NCI-H187 (cell line): ENCODE data around the gene PLCB1.
"Not testable (repeated sequence)": the region's sequence is repeated elsewhere in the genome, so short reads cannot be mapped to it uniquely, and the experiment has no call there.

ENCODE experiments used
- DNase-seq, 2 experiments: peaks; one replicate each; lab custom pipeline; 2025; lab: John Stamatoyannopoulos, UW

The PLCB1 gene

DNA sequence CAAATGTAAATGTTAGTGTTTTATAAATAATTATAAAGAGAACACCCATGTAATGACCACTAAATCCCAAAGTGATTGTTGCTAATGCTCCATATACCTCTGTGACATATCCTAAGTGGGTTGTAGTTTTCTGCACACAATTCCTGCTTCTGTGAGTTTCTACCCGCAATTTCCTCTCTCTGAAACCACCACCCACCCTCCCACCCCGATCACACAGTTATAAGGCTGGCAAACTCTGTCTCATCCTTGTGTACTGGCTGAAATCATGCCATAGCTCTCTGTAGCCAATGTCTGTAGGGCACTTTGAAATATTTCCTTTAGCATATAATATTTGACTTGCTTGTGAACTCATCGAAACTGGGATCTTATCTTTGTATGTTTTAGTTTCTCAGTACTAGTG, 236.6 kb downstream of the PLCB1 start:
- no peak for DNase-seq

DNA sequence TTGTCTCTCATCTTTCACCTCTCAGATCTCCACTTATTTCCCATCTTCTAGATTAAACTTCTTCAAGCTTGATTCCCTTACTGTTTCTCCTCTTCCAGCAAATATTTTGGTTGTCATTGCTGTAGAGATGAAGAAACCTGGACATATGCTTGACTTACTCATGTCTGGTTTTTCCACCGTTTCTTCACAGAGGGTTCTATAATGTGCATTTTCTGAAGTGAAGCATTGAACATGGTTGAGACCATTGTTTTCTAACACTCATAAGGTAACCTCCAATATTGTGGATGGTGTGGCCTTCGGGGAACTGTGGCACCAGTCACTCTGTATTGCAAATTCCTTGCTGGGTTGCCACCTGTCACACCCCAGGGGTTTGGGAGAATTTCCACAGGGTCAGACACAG, 237.2 kb downstream of the PLCB1 start:
- DNase-seq, result no peak

DNA sequence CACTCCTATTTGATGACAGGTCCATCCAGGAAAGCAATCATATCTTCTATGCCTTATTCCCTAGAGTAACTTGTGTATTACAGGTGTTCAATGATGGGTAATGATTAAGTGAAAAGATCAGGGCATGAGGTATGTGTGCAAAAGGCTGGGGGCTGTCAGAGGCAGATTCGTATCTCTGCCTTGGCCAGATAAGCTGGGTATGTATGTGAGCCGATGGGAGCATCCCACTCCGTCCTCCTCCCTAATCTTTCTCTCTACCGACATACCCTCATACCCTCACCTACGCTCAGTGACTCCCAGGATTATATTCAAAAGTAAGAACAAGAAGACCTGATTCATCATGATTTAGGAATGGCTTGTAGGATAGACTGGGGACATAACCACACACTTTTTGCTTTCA, 238.7 kb downstream of the PLCB1 start:
- DNase-seq, result no peak

DNA sequence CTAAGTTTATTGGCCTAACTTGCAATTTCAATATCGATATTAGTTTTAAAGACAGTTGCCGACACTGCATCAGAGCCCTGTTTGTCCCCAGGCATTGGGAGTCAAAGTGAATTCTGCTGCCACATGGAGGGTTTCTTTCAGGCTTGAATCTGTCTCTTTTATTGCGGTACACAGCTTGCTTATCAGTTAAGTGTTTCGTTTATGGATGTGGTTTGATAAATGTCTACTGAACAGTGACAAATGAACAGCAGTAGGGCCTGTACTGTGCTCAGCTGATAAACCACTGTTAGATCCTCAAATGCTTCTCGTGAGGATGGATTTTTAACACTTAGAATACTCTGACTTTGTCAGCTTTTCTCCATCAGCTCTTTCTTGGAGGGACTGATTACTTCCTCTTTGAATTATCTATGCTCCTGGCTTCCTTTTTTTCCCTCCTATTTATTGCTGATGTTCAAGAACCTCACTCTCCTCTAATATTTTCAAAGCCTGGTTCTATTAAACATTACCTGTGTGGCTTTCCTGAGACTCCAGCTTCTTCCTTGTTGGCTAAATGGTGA, 240.8 kb downstream of the PLCB1 start:
- peak in 1 of 2 experiments; percentile 3 for DNase-seq

DNA sequence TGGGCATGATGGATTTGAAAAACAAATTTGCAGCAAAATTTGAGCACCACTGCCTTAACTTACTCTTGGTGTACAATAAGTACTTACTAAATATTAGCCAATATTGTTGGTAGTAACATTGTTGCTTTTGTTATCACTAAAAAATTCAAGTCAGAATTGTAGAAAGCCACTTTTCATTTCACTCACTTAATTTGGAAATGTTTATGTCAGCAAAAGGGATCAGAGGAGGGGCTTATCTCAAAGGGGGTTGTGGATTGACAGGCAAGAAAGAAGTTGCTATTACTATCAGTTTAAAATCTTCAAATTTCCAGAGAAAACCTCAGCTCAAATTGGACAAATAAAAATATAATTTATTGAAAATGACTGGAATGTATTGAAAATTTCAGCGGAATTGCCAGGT, 241.5 kb downstream of the PLCB1 start:
- DNase-seq, result no peak

DNA sequence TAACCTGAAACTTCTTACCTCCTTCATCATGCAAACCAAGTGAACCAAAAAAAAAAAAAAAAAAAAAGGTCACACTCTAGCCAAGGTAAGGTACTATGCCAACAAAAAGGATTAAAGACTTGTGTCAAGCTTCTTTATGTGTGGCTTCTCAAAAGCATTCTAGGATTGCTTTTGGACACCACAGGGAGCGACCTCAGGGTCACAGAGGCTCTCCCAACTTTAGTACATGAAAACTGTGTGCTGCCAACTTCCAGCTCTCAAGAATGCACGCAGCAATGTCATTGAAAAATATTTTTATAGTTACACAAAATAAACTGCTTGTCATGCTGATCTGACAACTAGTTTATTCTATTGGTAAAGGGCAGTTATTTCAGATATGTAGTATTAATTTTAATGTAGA, 243.8 kb downstream of the PLCB1 start:
- DNase-seq, result no peak

DNA sequence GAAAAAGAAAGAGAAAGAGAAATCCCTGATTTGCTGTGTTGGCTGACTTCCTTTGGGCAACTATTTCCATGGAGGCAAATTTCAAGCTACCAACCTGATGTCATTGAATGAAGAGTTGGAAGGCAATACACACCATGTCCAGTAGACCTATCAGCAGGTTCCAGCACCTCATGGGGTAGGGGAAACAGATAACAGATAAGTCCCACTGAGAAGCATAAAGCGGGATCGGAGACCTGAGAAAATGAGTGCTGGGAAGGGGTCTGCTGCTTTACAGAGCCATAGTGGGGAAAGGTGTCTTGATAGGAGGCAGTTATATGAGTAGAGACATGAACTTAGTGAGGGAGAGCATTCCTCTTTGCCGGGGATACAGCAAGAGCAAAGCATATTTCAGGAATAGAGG, 244.9 kb downstream of the PLCB1 start:
- no peak for DNase-seq

DNA sequence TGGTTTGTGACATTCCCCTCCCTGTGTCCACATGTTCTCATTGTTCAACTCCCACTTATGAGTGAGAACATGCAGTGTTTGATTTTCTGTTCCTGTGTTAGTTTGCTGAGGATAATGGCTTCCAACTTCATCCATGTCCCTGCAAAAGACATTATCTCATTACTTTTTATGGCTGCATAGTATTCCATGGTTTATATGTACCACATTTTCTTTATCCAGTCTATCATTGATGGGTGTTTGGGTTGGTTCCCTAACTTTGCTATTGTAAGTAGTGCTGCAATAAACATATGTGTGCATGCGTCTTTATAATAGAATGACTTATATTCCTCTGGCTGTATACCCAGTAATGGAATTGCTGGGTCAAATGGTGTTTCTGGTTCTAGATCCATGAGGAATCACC, 247.1 kb downstream of the PLCB1 start:
- not testable (repeated sequence) for DNase-seq

DNA sequence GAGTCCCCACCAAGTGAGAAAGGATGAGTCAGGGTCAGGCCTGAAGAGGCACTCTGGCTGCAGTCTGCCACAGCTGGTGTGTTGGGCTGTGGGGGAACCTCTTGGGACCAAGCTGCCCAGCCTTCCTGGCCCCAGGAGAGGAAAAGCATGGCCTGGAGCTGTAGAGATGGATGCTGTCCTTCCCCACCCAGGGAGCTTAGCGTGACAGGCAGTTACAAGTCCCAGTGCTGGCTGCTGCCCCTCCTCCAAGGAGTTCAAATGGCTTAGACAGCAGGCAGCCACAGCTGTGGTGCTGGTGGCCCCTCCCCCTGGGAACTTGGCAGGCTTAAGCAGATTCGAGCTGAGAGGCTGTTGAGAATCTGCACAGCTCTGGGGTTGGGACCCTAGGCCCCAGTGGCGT, 253.2 kb downstream of the PLCB1 start:
- DNase-seq, result peak in 1 of 2 experiments; percentile 8

DNA sequence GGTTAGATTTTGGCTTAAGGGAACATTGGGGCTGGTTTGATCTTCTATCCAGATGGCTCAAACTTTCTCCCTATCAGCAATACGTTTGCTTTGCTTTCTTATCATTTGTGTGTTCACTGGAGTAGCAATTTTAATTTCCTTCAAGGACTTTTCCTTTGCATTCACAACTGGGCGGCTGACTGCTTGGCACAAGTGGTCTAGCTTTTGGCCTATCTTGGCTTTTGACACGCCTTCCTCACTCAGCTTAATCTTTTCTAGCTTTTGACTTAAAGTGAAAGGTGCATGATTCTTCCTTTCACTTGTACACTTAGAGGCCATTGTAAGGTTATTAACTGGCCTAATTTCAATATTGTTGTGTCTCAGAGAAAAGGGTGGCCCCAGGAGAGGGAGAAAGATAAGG, 254.9 kb downstream of the PLCB1 start:
- DNase-seq, result no peak

DNA sequence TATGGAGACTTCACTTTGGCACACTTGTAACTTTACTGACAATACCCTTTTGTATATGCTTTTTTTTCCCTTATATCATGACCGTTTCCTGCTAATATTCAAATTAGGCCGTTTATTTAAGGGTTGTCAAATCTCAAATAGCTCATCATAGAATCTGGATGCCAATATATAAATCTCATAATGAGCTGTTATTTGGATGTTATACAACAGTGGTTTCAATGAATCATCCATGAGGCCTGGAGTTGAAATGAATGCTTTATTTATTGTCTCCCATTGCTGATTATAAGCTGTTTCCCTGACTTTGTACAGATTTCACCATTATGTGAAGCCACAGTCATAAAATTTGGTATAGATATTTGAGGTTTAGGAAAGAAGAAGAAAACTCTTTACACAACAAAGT, 256.1 kb downstream of the PLCB1 start:
- no peak for DNase-seq

DNA sequence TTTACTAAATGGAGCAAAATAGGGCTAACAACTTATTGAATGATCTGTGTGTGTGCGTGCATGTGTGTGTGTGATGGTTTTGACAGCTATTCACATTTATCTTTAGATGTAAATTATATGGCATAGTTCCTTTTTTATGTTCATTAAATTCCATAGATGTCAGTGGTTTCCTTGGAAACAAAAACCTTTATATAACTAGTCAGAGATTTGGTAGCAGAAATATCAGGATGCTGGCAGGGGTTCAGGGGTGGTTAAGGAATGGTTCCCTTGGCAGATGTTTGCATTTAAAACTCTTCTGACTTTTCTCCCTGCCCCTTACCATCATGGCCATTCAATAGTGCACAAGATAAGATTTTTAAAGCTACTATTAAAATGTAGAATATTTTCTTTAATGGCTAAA, 256.6 kb downstream of the PLCB1 start:
- DNase-seq, result no peak

DNA sequence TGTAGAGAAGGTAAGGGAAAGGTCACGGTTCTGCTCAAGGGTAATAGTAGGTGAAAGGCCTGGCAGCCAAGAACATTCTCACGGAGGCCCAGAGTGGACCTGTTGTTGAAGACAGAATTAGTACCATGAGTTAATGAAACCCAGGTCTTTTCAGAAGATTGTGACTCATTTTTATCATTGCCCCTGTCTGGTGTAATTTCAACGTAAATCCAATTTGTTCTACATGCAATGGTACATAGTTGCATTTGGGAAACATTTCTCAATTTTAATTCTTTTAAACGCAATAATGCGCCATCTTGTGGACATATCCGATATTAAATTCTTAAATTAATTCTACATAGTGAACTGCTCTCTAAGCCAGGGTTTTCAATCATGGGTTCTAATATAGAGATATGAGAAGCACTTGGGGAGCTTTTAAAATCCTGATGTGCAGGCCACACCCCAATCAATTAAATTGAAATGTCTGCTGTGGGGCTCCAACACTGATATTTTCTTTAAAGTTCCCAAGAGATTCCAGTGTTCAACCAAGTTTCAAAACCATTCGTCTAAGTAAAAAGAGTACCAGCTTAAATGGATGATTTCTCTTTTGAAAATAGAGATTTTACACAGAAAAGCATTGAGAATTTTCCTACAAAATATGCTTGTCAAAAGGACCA, 257.4 kb downstream of the PLCB1 start:
- DNase-seq, result peak in 1 of 2 experiments; percentile 40

DNA sequence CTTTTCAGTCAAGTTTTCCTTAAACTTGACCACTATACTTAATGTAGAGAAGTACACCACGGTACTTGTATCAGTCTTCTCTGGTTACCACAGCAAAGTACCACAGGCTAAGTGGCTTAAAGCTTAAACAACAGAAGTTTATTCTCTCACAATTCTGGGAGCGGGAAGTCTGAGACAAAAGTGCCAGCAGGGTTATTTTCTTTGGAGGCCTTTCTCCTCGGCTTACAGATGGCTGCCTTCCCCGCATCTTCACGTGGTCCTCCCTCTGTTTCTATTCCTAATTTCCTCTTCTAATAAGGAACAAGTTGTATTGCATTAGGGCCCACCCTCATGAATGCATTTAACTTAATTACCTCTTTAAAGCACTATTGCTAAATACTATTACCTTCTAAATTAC, 258.0 kb downstream of the PLCB1 start:
- DNase-seq, result no peak

DNA sequence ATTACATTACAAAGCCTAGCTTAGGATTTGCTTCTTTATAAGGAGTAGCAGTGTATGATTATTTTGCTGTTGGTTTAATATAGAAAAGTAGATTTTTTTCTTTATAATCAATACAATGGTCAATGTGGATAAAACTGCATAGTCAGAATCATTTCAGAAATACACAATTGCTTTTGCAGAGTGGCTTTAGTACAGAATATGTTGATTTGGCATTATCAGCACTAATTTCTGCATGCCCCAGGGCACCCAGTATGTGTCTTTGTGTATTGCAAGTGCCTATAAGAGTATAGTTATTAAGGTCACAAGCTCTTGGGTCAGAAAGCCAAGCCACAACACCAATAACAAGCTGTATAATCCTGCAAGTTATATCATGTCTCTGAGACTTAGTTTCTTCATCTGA, 258.4 kb downstream of the PLCB1 start:
- no peak for DNase-seq

DNA sequence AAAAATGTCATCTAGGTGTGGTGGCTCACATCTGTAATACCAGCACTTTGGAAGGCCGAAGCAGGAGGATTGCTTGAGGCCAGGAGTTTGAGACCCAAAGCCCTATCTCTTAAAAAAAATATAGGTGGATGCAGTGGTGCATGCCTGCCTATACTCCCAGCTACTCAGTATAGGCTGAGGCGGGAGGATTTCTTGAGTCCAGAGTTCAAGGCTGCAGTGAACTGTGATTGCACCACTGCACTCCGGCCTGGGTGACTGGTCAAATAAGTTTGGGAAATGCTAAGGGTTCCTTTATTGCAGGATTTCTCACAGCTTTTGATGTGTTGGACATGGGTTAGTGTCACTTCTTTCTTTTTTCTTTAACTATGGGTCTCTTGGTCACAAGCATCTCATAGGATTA, 261.3 kb downstream of the PLCB1 start:
- no peak for DNase-seq

DNA sequence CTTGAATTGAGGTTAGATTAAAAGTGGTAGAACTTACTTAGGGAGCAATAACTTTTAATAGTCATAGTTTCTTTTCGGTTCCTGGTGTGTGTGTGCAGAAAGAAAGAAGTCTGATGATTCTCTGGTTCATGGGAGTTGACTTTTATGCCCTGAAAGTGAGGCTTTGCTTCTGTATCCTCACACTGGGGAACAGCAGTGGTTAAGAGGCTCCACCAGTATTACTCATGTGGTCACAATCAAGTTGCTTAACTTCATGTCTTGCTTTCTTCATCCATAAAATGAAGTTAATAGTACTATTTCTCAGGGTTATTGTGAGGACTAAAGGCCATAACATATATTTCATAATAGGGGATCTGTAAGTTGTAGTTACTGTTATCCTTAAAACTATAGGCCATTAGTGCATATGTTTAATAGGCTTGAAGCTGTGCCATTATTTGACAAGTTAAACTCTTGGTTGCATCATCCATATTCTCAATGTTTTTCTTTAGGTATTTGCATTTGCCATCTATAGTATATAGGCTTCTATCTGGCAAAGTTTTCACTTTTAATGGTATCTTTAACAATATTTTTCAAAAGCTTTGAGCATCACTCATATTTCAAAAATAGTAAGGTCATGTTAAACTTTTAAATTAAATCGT, 262.4 kb downstream of the PLCB1 start:
- DNase-seq, result no peak

DNA sequence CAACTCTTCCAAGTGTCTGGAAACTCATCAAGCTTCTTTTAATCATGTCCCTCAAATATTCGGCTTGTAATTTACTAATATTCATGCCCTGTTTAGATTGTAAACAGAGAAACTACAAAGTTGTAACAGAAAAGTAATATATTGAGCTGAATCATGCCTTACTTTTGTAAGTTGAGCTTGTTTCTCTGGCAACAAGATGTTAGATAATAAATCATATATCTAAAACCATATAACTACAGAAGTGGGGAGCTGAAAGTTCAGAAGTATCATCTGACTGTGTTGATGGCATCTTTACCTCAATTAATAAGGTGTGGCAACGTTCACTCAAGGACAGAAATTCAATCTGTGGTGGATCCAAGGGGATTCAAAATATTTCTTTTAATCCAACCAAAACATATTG, 263.9 kb downstream of the PLCB1 start:
- DNase-seq, result no peak

DNA sequence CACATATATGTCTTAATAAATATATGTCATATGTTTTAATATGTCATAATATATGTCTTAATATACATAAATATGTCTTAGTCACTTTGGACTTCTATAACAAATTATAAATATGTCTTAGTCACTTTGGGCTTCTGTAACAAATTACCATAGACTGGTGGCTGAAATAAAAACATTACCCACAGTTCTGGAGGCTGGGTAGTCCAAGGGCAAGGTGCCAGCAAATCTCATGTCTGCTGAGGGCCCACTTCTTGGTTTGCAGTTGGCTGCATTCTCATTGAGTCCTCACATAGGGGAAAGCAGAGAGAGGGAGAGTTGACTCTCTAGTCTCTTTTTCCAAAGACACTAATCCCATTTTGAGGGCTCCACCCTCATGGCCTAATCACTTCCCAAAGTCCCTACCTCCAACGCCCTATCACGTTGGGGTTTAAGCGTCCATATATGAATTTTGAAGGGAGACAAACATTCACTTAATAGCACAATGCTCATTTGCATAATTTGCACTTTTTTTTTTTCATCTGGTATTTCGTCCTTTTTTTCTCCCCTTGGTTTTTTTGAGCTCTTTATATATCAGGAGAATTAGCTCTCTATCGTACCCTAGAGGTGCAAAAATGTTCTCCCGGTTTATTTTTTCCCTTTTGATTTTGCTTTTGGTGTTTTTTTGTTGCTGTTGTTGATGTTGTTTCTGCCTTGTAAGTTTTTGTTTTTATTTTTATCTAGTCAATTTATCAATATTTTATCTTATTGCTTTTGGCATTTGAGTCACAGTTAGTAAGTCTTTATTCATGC, 266.4 kb downstream of the PLCB1 start:
- no peak for DNase-seq

DNA sequence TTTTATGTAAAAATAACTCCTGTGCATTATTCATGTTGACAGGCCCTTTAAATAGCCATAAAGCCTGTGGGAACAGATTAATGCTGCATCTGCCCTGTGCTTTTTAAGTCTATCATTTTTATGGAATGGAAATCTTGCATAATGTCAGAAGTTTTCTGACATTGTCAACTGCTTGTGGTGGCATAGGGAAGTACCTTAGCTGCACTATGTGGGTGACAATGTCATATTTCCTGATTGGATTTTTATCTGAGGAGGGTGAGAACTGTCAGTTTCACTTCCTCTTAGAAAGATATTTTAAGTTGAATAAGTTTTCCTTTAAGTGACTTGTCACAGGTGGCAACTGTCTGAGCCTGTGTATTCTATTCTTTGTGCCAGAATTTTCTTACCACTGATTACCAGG, 267.9 kb downstream of the PLCB1 start:
- no peak for DNase-seq

DNA sequence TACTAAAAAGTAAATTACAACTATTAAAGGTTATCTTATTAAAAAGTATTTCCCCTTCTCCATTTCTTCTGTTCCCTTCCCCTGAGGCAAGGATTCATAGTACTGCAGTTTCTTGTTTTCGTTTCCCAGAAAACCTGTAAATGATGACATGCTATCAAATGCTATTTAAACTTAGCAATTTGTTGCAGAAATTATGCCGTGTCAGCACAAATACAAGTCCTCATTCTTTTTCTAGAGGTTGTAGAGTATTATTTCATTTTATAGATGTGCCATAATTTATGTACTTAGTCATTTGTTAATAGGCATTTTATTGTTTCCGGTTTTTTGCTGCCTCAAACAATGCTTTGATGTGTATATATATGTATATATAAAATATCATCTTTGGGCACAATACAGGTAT, 268.4 kb downstream of the PLCB1 start:
- DNase-seq, result no peak

DNA sequence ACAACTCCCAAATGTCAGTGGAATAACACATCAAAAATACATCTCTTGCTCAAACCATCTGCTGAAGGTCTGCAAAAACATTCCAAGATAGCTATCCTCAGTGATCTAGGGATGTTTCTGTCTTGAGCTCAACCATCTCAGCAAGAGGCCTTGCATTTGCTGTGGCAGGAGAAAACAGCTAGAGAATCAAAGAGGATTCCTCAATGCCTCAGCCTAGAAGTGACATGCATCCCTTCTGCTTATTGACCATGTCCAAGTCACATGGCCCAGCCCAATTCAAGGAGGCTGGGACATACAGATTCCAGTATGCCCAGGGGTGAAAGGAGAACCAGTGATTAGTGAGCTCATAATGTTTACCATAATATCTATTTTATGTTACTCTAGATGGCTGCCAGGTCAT, 269.5 kb downstream of the PLCB1 start:
- DNase-seq, result no peak

DNA sequence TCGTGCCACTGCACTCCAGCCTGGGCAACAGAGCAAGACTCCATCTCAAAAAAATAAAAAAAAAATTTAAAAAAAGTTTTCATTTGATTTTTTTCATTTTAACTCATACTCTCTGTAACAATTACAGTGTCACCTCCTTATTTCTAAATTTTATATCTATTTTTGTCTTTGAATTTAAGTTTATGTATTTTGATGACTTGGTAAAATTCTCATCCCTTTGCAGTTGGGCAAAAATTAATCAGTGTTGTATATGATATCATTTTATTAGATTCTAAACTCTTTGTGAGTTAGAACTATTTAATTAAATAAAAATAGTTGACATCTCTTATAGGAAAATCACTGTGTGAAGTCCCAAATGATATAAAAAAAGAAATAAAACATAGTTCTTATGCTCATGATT, 270.7 kb downstream of the PLCB1 start:
- no peak for DNase-seq
